IgD-negative memory B cell (primary cell): ENCODE data around the gene ATG4B. TPM values are rescaled to one million over a fixed set of nuclear protein-coding genes. Genes with fewer than 3 reads are reported as not detected.

Experiments
- H3K27ac Mint-ChIP-seq, 3 donors: one replicate each; pipeline ENCODE4 v1.8.0; 2020 to 2022; ENCODE audit warnings: mild to moderate bottlenecking in 3 of 3, mixed read lengths in 3 of 3, moderate library complexity in 1 of 3
- H3K27me3 Mint-ChIP-seq: one replicate; pipeline ENCODE4 v1.8.0; 2021; ENCODE audit warnings: mixed read lengths
- H3K36me3 Mint-ChIP-seq: one replicate; pipeline ENCODE4 v1.8.0; 2020; ENCODE audit warnings: mild to moderate bottlenecking, mixed read lengths
- H3K4me1 Mint-ChIP-seq, 3 donors: one replicate each; pipeline ENCODE4 v1.8.0; 2020 to 2022; ENCODE audit warnings: mixed read lengths in 3 of 3, mild to moderate bottlenecking in 1 of 3
- H3K4me3 Mint-ChIP-seq, 4 donors: one replicate each; pipeline ENCODE4 v1.8.0; 2020 to 2022; ENCODE audit warnings: mild to moderate bottlenecking in 4 of 4, mixed read lengths in 4 of 4, moderate library complexity in 3 of 4
- H3K9me3 Mint-ChIP-seq, 3 donors: one replicate each; pipeline ENCODE4 v1.8.0; 2020 to 2021; ENCODE audit warnings: mixed read lengths in 3 of 3, mild to moderate bottlenecking in 1 of 3
- polyA plus RNA-seq: library from polyadenylated mRNA; unstranded; fragments of 300-500 nt; fragmentation: Illumina TruSeq; gene quantifications from one replicate; pipeline ENCODE4 v1.2.3, GENCODE V29; 2021

Gene ATG4B
- polyA plus RNA-seq, 1 donor from 2014 or later = 59.3 TPM

DNA sequence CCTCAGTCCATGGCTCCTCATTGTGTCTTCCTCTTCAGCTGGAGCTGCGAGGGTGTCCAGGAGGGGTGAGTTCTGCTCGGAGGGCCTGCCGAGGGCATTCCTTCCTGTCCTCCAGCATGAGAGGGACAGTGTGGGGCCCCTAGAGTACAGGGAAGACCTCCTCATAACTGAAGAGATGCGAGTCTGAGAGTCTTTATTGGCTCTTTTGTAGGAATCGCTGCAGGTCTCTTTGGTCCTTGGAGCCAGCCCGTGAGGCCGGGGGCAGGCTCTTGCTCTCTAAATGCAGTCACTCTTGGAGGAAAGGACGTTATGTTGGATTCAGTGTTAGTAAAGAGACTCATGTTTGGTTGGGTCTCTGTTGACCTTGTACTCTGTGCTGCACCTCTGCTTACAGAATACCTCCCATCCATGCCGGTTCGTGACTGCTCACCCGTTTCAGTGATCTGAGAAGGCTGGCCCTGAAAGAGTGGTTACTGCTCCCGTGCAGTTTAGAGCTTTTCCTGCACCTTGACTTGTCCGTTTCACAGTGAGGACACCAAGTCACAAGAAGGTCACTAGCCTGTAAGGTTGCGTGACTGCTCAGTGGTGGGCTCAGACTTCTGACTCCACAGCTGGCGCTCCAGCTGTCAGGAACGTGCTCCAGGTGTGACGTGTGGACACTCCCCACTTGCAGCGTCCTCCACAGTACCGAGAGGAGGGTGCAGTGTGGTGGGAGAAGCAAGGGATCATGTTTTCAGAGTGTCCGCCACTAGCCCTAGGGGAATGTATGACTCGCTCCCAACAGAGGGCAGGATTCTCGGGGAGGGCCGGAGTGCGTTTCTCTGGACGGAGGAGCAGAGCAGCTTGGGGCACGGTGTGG, 7.8 kb downstream of the ATG4B start:
- Mint-ChIP-seq H3K9me3 (no peaks in the 10 kb centered on the region), H3K4me3 (no peak overlapping the region), H3K27ac (no peak overlapping the region), H3K36me3 (no peaks in the 10 kb centered on the region), H3K4me1 (peaks cover 0 to 26% (median 17%) of the 10 kb centered on the region in 3 donors), H3K27me3 (no peaks in the 10 kb centered on the region)

DNA sequence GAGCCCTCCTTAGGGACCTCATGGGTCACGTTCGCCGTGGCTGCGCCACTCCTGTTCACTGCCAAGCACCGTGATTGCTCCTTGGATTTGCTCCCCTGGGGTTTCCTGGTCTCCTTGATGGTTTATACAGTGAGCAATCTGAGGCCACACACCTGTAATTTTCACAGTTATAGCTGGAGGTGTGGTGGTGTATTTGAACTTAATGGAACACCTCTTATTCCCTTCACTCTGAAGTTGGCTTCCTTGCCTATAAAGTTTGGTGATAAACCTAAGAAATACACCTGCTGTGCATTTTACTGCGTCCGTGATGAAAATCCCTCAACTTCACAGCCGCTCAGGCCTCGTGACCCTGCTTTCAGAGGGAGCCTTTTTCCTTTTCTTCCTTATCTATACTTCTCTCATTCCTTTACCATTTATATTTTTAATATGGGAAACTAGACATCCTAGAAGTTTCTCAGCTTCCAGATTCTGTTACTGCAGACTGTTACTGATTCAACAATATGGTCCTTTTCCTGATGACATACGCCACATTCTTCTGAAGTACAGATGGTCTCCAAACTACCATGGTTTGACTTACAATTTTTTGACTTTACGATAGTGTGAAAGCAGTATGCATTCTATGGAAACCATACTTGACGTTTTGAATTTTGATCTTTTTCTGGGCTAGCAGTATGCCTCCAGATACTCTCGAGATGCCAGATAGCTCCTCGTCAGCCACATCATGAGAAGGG, 8.6 kb downstream of the ATG4B start:
- Mint-ChIP-seq H3K9me3 (no peaks in the 10 kb centered on the region), H3K4me1 (peaks cover 0 to 18% (median 14%) of the 10 kb centered on the region in 3 donors), H3K4me3 (no peak overlapping the region), H3K36me3 (no peaks in the 10 kb centered on the region), H3K27ac (no peak overlapping the region), H3K27me3 (no peaks in the 10 kb centered on the region)

DNA sequence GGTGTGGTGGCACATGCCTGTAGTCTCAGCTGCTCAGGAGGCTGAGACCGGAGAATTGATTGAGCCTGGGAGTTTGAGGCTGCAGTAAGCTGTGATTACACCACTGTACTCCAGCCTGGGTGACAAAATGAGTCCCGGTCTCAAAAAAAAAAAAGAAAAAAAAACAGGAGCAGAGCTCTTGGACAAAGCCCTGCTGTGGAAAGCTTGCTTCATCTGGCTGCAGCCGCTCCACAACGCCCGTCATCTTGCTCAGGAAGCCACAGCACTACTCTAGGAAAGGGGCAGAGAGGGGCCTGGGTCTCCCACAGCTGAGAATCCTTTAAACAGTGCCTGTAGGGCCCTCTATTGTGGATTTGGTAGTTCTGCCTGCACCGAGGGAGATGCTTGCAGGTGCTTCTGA, 11.0 kb downstream of the ATG4B start:
- no peaks in the 10 kb centered on the region for H3K27me3 Mint-ChIP-seq
- peak overlapping the region in 2 of 3 donors; percentile 59 for H3K27ac Mint-ChIP-seq
- no peaks in the 10 kb centered on the region for H3K9me3 Mint-ChIP-seq
- peaks cover 2% of the 10 kb centered on the region for H3K36me3 Mint-ChIP-seq
- peaks cover 0 to 6% (median 6%) of the 10 kb centered on the region in 3 donors for H3K4me1 Mint-ChIP-seq
- no peak overlapping the region for H3K4me3 Mint-ChIP-seq

DNA sequence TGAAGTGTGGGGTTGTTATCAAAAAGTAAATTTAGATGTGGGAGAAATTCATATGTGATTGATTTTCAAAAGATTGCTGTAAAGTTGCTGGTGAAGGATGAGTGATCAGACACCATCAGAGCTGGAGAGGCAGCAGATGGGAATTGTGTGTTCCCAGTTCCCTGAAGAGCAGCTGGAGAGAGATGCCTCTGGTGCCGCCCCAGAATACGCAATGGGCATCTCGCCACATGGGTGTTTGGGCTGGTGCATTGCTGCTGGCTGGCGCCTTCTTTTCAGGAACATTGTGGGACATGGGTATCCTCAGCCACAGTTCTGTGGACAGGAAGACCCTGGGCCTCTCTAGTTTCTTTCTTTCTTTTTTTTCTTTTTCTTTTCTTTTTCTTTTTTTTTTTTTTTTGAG, 11.9 kb downstream of the ATG4B start:
- H3K27ac Mint-ChIP-seq = no peak overlapping the region

DNA sequence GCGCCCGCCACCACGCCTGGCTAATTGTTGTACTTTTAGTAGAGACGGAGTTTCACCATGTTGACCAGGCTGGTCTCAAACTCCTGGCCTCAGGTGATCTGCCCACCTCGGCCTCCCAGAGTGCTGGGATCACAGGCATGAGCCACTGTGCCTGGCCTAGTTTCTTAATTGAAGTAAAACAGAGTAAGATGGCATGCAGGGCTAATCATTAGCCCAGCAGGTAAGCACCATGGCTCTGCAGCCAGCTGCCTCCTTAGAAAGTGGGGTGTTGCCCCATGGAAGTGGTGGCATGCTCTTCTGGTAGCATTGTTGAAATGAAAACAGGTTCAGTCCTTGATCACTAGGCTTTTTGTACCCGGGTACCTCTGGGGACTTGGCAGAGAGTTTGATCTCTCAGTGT, 12.4 kb downstream of the ATG4B start:
- peaks cover 0 to 6% (median 4%) of the 10 kb centered on the region in 3 donors for H3K4me1 Mint-ChIP-seq
- no peak overlapping the region for H3K27ac Mint-ChIP-seq
- no peaks in the 10 kb centered on the region for H3K9me3 Mint-ChIP-seq
- no peaks in the 10 kb centered on the region for H3K27me3 Mint-ChIP-seq
- H3K4me3 Mint-ChIP-seq = no peak overlapping the region
- peaks cover 2% of the 10 kb centered on the region for H3K36me3 Mint-ChIP-seq

More for the DNA sequence above, 11.9 kb downstream of the ATG4B start:
- Mint-ChIP-seq H3K4me1 (peaks cover 0 to 6% (median 4%) of the 10 kb centered on the region in 3 donors), H3K27me3 (no peaks in the 10 kb centered on the region), H3K36me3 (peaks cover 2% of the 10 kb centered on the region), H3K9me3 (no peaks in the 10 kb centered on the region), H3K4me3 (no peak overlapping the region)

DNA sequence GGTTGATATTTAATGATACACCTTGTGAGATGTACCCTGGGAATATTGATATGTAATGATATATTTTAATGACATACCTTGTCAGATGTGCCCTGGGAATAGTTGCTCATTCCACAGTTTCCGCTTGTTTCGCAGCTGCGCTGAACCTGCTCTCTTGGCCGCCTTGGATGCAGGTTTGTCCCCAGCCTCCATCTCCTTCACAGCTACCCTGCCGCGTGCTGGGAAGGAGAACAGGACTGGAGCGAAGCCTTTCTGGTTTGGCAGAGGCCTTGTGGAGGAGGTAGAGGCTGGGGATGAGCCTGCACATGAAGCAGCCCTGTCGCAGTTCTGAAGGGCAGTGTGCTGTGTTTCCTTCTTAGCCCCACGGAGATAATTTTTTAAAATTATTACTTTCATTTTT, 14.6 kb downstream of the ATG4B start:
- no peaks in the 10 kb centered on the region for H3K27me3 Mint-ChIP-seq
- H3K36me3 Mint-ChIP-seq = peaks cover 5% of the 10 kb centered on the region

DNA sequence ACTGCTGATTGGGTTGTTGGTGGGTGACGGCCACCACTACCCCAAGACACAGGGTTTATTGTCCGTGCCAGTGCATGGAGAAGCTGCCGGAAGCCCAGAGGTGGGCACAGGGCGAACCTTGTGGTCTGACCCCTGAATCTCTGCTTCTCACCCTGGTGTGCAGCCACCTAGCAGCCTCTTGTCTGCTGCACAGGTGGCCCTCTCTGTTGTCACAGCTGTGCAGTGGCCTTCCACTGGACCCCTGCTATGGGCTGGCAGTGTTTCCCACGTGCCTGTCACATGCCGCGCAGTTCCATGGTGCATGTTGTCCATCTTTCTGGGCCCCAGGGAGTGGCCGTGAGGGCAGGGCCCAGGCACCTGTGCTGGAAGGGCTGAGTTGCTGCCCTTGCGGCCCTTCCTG, 15.2 kb downstream of the ATG4B start:
- H3K27ac Mint-ChIP-seq = no peak overlapping the region
- no peaks in the 10 kb centered on the region for H3K27me3 Mint-ChIP-seq
- H3K4me3 Mint-ChIP-seq = no peak overlapping the region
- no peaks in the 10 kb centered on the region for H3K9me3 Mint-ChIP-seq
- H3K4me1 Mint-ChIP-seq = peaks cover 0 to 4% (median 3%) of the 10 kb centered on the region in 3 donors
- peaks cover 5% of the 10 kb centered on the region for H3K36me3 Mint-ChIP-seq

More for the DNA sequence above, 14.6 kb downstream of the ATG4B start:
- no peak overlapping the region for H3K4me3 Mint-ChIP-seq
- peaks cover 0 to 4% (median 3%) of the 10 kb centered on the region in 3 donors for H3K4me1 Mint-ChIP-seq
- no peaks in the 10 kb centered on the region for H3K9me3 Mint-ChIP-seq
- H3K27ac Mint-ChIP-seq = no peak overlapping the region

DNA sequence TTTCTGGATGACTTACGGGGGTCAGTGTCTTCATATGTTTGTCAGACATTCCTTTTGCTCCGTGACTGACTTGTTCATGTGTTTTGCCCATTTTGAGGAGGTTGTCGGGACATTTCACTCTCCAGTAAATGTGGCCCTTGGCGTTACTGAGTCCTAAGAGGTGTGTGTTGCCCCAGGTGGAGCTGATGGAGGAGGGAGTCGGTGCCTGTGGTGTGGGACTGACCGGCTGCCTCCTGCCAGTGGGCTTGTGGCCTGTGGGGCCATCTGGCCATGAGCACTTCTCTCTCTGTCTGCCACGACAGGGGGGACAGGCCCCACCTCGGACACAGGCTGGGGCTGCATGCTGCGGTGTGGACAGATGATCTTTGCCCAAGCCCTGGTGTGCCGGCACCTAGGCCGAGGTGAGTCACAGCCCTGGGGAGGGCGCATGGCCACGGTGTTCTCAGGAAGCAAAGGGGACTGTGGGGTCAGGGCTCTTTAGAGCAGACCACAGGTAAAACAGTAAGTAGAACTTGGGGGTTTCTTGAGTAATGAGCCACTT, 15.8 kb downstream of the ATG4B start:
- Mint-ChIP-seq H3K9me3 (no peaks in the 10 kb centered on the region), H3K4me3 (no peak overlapping the region), H3K27me3 (no peaks in the 10 kb centered on the region), H3K4me1 (peaks cover 0 to 4% (median 3%) of the 10 kb centered on the region in 3 donors), H3K27ac (no peak overlapping the region), H3K36me3 (peaks cover 5% of the 10 kb centered on the region)

DNA sequence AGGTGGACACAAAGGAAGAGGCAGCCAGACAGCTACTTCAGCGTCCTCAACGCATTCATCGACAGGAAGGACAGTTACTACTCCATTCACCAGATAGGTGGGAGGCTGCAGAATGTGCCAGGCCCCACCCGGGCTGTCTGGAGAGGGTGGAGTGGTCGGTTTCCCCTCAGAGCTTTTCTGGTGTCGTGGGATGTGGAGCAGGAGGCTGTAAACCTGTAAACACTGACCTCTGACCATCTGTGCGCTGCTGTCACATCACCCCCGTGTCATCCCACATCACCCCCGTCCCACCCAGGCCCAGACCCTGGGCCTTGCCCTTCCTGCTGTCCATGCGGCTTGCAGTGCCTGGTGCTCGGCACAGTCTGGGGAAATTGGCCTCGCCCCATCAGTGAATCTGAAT, 17.1 kb downstream of the ATG4B start:
- Mint-ChIP-seq H3K4me1 (no peaks in the 10 kb centered on the region), H3K36me3 (peaks cover 8% of the 10 kb centered on the region), H3K4me3 (no peak overlapping the region), H3K27ac (no peak overlapping the region), H3K27me3 (no peaks in the 10 kb centered on the region), H3K9me3 (no peaks in the 10 kb centered on the region)

DNA sequence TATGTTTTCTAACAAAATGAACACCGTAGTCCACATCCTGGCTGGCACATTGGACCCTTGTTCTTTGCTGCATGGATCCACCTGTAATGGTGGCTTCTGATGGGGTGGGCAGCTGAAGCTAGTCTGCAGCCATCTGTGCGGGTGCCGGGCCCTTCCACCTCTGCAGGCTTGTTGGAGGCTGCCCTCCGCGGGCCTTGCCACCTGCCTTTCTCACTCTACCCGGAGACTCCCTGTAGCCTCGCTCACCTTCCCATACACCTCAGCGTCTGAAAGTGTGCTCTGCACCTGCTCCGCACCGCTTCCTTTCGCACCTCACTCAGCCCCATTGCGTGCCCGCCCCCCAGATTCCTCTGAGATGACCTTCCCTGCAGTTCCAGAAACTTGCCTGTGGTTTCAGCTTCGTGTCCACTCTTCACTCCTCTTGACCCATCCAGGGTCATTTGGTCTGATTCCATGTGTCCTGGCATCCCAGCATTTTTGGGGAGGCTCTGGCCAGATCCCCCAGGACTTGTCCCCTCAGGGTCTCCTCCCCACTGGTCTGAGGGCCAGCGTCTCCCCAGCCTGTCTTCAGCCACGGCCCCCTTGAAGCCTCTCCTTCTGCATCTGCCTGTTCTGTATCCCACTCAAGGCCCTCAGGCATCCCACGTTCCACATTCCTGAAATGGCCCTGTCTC, 18.2 kb downstream of the ATG4B start:
- Mint-ChIP-seq H3K9me3 (no peaks in the 10 kb centered on the region), H3K27ac (peak overlapping the region in 1 of 3 donors; percentile 17), H3K4me1 (no peaks in the 10 kb centered on the region), H3K36me3 (peaks cover 8% of the 10 kb centered on the region), H3K27me3 (no peaks in the 10 kb centered on the region), H3K4me3 (no peak overlapping the region)

DNA sequence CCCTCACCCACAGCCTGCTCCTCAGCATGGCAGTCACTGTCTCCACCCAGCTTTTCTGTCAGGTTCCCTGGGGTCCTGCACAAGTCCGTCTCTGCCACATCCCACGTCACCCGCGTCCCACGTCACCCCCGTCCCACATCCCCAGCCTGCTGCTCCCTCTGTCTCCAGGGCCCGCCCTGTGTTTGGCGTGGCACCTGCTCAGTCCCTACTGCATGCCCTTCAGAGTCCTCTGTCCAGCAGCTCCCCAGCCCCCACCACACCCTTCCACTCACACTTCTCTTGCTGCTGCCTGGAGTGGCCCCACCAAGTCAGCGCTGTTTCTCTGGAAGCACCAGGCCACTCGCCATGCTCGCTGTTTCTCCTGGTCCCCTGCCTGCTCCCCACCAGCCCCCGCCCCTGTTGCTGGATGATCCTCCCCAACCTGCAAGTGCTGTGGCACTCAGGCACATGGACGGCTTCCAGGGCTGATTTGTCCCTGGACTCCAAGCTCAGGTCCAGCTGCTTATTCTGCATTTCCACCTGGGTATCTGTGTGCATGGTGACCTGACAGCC, 18.8 kb downstream of the ATG4B start:
- H3K27ac Mint-ChIP-seq = no peak overlapping the region
- no peaks in the 10 kb centered on the region for H3K4me1 Mint-ChIP-seq
- no peaks in the 10 kb centered on the region for H3K9me3 Mint-ChIP-seq
- H3K4me3 Mint-ChIP-seq = no peak overlapping the region
- peaks cover 8% of the 10 kb centered on the region for H3K36me3 Mint-ChIP-seq
- no peaks in the 10 kb centered on the region for H3K27me3 Mint-ChIP-seq

DNA sequence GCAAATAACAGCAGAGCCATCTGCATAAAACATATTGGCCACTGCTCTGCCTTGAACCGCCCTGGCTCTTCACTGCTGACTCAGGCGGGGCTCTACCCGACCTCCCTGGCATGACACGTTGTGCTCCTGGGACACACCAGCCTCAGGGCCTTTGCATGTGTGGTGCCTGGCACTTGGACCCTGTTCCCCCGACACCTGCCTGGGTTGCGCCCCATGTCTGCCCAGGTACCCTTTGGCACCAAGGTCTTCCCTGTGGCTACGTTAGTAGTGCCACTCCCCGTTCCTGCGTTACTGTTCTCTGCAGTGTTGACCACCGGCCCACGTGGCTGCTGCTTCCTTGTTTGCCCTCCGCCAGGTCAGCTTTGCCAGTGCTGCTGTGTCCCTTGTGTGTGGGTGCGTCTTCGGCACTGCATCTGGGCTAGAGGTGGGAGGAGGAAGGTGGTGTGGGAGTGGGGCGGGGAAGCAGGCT, 20.3 kb downstream of the ATG4B start:
- no peaks in the 10 kb centered on the region for H3K27me3 Mint-ChIP-seq
- no peak overlapping the region for H3K27ac Mint-ChIP-seq
- H3K36me3 Mint-ChIP-seq = peaks cover 6% of the 10 kb centered on the region
- H3K4me1 Mint-ChIP-seq = no peaks in the 10 kb centered on the region
- no peak overlapping the region for H3K4me3 Mint-ChIP-seq
- H3K9me3 Mint-ChIP-seq = no peaks in the 10 kb centered on the region

DNA sequence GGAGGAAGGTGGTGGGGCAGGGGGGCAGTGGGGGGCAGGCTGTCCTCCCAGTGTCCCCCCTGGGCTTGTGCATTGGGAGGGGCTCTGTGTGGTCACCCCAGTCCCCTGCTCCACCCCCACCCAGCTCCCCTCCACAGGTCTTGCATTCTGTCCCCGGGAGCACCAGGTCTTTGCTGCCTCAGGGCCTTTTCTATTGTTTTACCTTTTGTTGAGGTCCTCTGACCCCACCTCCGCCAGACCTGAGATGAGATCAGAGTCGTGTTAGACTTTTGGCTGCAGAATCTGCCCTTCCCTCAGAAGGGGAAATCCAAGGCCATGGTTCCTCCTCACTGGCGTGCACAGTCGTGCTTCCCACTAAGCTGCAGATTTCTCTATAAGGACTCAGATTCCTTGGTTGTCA, 20.8 kb downstream of the ATG4B start:
- Mint-ChIP-seq H3K4me3 (no peak overlapping the region), H3K27me3 (no peaks in the 10 kb centered on the region), H3K36me3 (peaks cover 6% of the 10 kb centered on the region), H3K4me1 (no peaks in the 10 kb centered on the region), H3K9me3 (no peaks in the 10 kb centered on the region), H3K27ac (no peak overlapping the region)

DNA sequence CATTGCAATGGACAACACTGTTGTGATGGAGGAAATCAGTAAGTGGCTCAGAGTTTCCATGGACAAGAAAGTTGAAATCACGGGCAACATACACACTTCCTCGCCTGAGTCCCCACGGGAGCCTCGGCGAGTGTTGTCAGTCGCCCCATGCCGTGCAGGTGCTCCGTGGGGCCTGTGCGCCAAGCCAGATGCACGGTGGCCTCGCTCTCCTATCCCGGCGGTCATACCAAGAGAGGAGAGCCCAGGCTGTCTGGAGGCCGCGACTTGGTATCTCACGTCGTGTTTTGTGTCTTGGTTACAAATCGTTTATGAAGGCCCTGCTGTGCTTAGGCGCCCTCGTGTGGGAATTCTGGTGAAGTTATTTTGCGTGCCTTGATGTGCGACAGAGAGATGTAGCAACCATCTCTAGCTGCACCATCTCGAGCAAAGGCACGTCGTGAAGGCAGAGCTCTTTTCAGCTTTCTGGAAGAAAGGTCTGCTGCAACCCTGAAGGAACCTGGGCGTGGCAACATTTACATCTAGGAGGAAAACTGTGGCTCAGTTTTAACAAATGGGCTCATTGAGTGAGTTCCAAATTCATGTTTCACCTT, 21.8 kb downstream of the ATG4B start:
- Mint-ChIP-seq H3K4me1 (no peaks in the 10 kb centered on the region), H3K27ac (peak overlapping the region in 2 of 3 donors; percentile 9 to 39), H3K36me3 (peaks cover 8% of the 10 kb centered on the region)

More for the DNA sequence above, 21.8 kb downstream of the ATG4B start:
- Mint-ChIP-seq H3K4me3 (no peak overlapping the region), H3K9me3 (no peaks in the 10 kb centered on the region), H3K27me3 (no peaks in the 10 kb centered on the region)
